HEK293 (cell line): ENCODE data around the gene INVS.

ENCODE experiments used
- CTCF ChIA-PET: fragments of 350-600 bp; formaldehyde crosslinking; extraction: SDS; loops from one replicate; lab custom pipeline; 2021; ENCODE audit warnings: antibody characterized with exemption; lab: Yijun Ruan, JAX
- POLR2A ChIA-PET: fragments of 300-600 bp; formaldehyde crosslinking; extraction: SDS; loops from one replicate; lab custom pipeline; 2020; ENCODE audit warnings: antibody characterized with exemption, inconsistent platforms; lab: Yijun Ruan, JAX
- H3K27ac ChIP-seq: fragments of 200-500 bp; sonication (Bioruptor generic); 2 replicates; pipeline ENCODE4 v1.5.1; 2014; ENCODE audit warnings: low read depth, low read length, control low read depth, inconsistent platforms; ENCODE audit errors: extremely low read depth
- H3K36me3 ChIP-seq, 2 experiments: fragments of 200-500 bp in 1 of 2; sonication (Bioruptor generic) in 1 of 2; 1 replicate in 1 of 2; 2 replicates in 1 of 2; pipeline ENCODE4 v1.5.1; 2014 to 2017; ENCODE audit warnings: inconsistent platforms in 2 of 2, low read length in 2 of 2; ENCODE audit not compliant: control insufficient read depth in 2 of 2, insufficient read depth in 1 of 2
- H3K4me1 ChIP-seq: fragments of 200-500 bp; sonication (Bioruptor generic); 2 replicates; pipeline ENCODE4 v1.5.1; 2014; ENCODE audit warnings: mild to moderate bottlenecking, low read length, inconsistent platforms; ENCODE audit not compliant: control insufficient read depth, insufficient read depth
- H3K4me3 ChIP-seq: 2 replicates; pipeline ENCODE4 v1.5.1; 2011; ENCODE audit warnings: low read depth, mild to moderate bottlenecking, control low read depth, low read length, moderate library complexity
- H3K9me3 ChIP-seq: fragments of 200-500 bp; sonication (Bioruptor generic); 2 replicates; pipeline ENCODE4 v1.5.1; 2014; ENCODE audit warnings: low read depth, low read length, inconsistent platforms; ENCODE audit not compliant: control insufficient read depth, insufficient read depth
- HIC1 ChIP-seq: fragments of 450-650 bp; formaldehyde crosslinking; IDR thresholded peaks from 2 replicates; pipeline ENCODE4 v1.5.1; 2016; ENCODE audit warnings: missing biosample characterization, missing genetic modification characterization
- HOXD13 ChIP-seq: sonication (generic); formaldehyde crosslinking; IDR thresholded peaks from 2 replicates; pipeline ENCODE4 v1.8.0; 2022; ENCODE audit warnings: missing genetic modification reagents, borderline replicate concordance
- REPIN1 ChIP-seq: fragments of 450-650 bp; formaldehyde crosslinking; IDR thresholded peaks from 2 replicates; pipeline ENCODE4 v1.5.1; 2017; ENCODE audit warnings: missing biosample characterization, missing genetic modification characterization, low read depth
- SETDB1 ChIP-seq: IDR thresholded peaks from one replicate; pipeline ENCODE4 v1.6.1; 2017; ENCODE audit warnings: mild to moderate bottlenecking, low read length, moderate library complexity, mixed read lengths; ENCODE audit not compliant: insufficient read length
- TCF7L2 ChIP-seq: IDR thresholded peaks from 2 replicates; pipeline ENCODE4 v1.6.1; 2011; ENCODE audit warnings: low read depth, mild to moderate bottlenecking, inconsistent platforms, low read length, moderate library complexity, borderline replicate concordance
- ZBTB44 ChIP-seq: fragments of 450-650 bp; IDR thresholded peaks from 2 replicates; pipeline ENCODE4 v1.5.1; 2018; ENCODE audit warnings: missing biosample characterization, mild to moderate bottlenecking, missing genetic modification characterization
- ZBTB8A ChIP-seq: fragments of 450-650 bp; formaldehyde crosslinking; IDR thresholded peaks from 2 replicates; pipeline ENCODE4 v1.5.1; 2016; ENCODE audit warnings: missing biosample characterization, missing genetic modification characterization
- ZNF544 ChIP-seq: fragments of 450-650 bp; formaldehyde crosslinking; IDR thresholded peaks from 2 replicates; pipeline ENCODE4 v1.5.0; 2017; ENCODE audit warnings: missing biosample characterization, missing genetic modification characterization
- ZNF549 ChIP-seq: fragments of 450-650 bp; IDR thresholded peaks from 2 replicates; pipeline ENCODE4 v1.5.1; 2018; ENCODE audit warnings: missing biosample characterization, missing genetic modification characterization, mild to moderate bottlenecking, inconsistent platforms, moderate library complexity
- ZNF580 ChIP-seq: fragments of 450-650 bp; formaldehyde crosslinking; IDR thresholded peaks from 2 replicates; pipeline ENCODE4 v1.5.1; 2016; ENCODE audit warnings: missing biosample characterization, missing genetic modification characterization
- ZNF585B ChIP-seq: fragments of 450-650 bp; formaldehyde crosslinking; IDR thresholded peaks from 2 replicates; pipeline ENCODE4 v1.5.1; 2016; ENCODE audit warnings: missing biosample characterization, missing genetic modification characterization
- TF ChIP-seq, protein P1 (sequence below): fragments of 450-650 bp; formaldehyde crosslinking; IDR thresholded peaks from 2 replicates; pipeline ENCODE4 v1.5.1; 2016; ENCODE audit warnings: missing biosample characterization, missing genetic modification characterization
- TF ChIP-seq, protein P2 (sequence below): IDR thresholded peaks from 2 replicates; pipeline ENCODE4 v1.6.1; 2011; ENCODE audit warnings: mild to moderate bottlenecking, low read depth, low read length, borderline replicate concordance

Gene INVS

DNA sequence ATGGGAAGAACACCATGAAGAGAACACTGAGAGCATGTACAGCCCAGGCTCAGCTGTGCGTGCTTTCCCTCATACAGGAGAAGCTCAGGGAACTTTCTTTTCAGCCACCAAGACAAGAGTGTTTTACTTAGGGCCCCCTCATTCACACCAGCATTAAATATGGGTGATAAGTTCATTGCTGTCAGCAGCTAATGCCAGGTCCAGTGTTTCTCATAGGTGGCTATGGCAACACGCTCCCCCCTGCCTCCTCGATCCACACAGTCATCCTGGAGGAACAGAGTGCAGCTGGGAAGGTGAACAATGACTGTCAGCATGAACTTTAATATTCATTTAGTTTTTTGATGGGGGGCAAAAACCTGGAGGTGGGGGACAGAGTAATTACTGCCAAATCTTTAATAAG, 199.3 kb downstream of the INVS start (continued):
- TF ChIP-seq ZNF580: no peak
- TF ChIP-seq, protein P1, sequence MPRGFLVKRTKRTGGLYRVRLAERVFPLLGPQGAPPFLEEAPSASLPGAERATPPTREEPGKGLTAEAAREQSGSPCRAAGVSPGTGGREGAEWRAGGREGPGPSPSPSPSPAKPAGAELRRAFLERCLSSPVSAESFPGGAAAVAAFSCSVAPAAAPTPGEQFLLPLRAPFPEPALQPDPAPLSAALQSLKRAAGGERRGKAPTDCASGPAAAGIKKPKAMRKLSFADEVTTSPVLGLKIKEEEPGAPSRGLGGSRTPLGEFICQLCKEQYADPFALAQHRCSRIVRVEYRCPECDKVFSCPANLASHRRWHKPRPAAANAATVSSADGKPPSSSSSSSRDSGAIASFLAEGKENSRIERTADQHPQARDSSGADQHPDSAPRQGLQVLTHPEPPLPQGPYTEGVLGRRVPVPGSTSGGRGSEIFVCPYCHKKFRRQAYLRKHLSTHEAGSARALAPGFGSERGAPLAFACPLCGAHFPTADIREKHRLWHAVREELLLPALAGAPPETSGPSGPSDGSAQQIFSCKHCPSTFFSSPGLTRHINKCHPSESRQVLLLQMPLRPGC (tag by site-specific recombination): no peak
- TF ChIP-seq HOXD13 (CRISPR knock-in tag): no peak
- no peak for TF ChIP-seq ZBTB8A
- TF ChIP-seq ZNF549 (tag by site-specific recombination): no peak
- no peak for TF ChIP-seq ZBTB44 (tag by site-specific recombination)
- TF ChIP-seq, protein P2, sequence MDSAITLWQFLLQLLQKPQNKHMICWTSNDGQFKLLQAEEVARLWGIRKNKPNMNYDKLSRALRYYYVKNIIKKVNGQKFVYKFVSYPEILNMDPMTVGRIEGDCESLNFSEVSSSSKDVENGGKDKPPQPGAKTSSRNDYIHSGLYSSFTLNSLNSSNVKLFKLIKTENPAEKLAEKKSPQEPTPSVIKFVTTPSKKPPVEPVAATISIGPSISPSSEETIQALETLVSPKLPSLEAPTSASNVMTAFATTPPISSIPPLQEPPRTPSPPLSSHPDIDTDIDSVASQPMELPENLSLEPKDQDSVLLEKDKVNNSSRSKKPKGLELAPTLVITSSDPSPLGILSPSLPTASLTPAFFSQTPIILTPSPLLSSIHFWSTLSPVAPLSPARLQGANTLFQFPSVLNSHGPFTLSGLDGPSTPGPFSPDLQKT: no peak
- no peak for TF ChIP-seq REPIN1 (tag by site-specific recombination)
- TF ChIP-seq, all 188 proteins: peak for 0

DNA sequence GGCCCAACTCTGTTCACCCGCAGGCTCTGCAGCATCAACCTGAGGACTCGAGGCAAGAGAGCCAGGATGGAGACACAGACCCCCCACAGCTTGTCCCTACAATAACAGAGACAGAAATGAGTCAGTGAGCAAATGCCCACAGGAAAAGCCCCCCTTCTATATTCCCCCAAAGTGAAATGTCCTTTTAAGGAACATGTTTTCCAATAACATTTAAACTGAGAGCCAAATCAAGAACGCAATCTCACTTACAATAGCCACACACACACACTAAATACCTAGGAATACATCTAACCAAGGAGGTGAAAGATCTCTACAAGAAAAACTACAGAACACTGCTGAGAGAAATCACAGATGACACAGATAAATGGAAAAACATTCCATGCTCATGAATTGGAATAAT, 204.7 kb downstream of the INVS start:
- peaks cover 6 to 95% of the 10 kb centered on the region in 2 experiments for H3K36me3 ChIP-seq
- TF ChIP-seq ZNF544 (tag by site-specific recombination) (no peak), ZBTB8A (no peak), ZNF585B (tag by site-specific recombination) (no peak), HIC1 (tag by site-specific recombination) (no peak)
- TF ChIP-seq, all 188 proteins: peak for 0
- Histone ChIP-seq H3K4me3 (no peak overlapping the region), H3K4me1 (no peaks in the 10 kb centered on the region), H3K27ac (no peak overlapping the region), H3K9me3 (no peaks in the 10 kb centered on the region)
- ChIA-PET POLR2A (no interaction called here), CTCF (interaction anchor here (1.9 kb wide), 1 partner anchor 20 kb away, joined by 5 read pairs; no protein-coding TSS in a partner anchor)

GRCh38 chr9:100306283-100306682, 207.2 kb downstream of the INVS start:
- ChIA-PET CTCF (interaction anchor here (0.6 to 1.8 kb wide), 4 partner anchors 10 to 412 kb away, joined by 3 to 6 read pairs (median 4); no protein-coding TSS in a partner anchor), POLR2A (no interaction called here)
- TF ChIP-seq SETDB1 (peak; percentile 57), TCF7L2 (no peak)
- H3K9me3 ChIP-seq: no peaks in the 10 kb centered on the region
- H3K36me3 ChIP-seq: peaks cover 9 to 95% of the 10 kb centered on the region in 2 experiments
- H3K27ac ChIP-seq: no peak overlapping the region
- no peak overlapping the region for H3K4me3 ChIP-seq
- no peaks in the 10 kb centered on the region for H3K4me1 ChIP-seq
